Keratinocyte (primary cell): Measurements from ENCODE around the gene MAGEL2. TPM values are rescaled to one million over a fixed set of nuclear protein-coding genes. Genes with fewer than 3 reads are reported as not detected.

Source experiments
- DNase-seq: peaks from one replicate; pipeline ENCODE4 v3.0.0-alpha.2; 2011; ENCODE audit warnings: low read depth, missing footprints, low spot score
- FAIRE-seq: peaks from 2 replicates; lab custom pipeline; 2011; peaks lifted over from hg19 to GRCh38; lab: Jason Lieb, UNC
- H2AFZ ChIP-seq: 2 replicates; pipeline ENCODE4 v1.6.0; 2012; ENCODE audit warnings: low read length, control low read depth, inconsistent platforms; ENCODE audit not compliant: control insufficient read depth
- H3K27ac ChIP-seq: 2 replicates; pipeline ENCODE4 v1.5.1; 2011; ENCODE audit warnings: low read length; ENCODE audit not compliant: control insufficient read depth, insufficient read depth
- H3K27me3 ChIP-seq: 3 replicates; pipeline ENCODE4 v1.6.0; 2011; ENCODE audit warnings: low read length; ENCODE audit not compliant: control insufficient read depth, insufficient read depth; ENCODE audit errors: extremely low read depth
- H3K36me3 ChIP-seq, 2 experiments: 2 replicates in 1 of 2; 3 replicates in 1 of 2; pipeline ENCODE4 v1.5.1; 2011; ENCODE audit warnings: low read length in 2 of 2, mild to moderate bottlenecking in 1 of 2; ENCODE audit not compliant: control insufficient read depth in 2 of 2, insufficient read depth in 2 of 2; ENCODE audit errors: extremely low read depth in 1 of 2
- H3K4me1 ChIP-seq: 3 replicates; pipeline ENCODE4 v1.5.1; 2011; ENCODE audit warnings: low read length; ENCODE audit not compliant: control insufficient read depth, insufficient read depth; ENCODE audit errors: extremely low read depth
- H3K4me2 ChIP-seq: 3 replicates; pipeline ENCODE4 v1.6.0; 2011; ENCODE audit warnings: low read depth, low read length; ENCODE audit not compliant: control insufficient read depth, insufficient read depth; ENCODE audit errors: extremely low read depth
- H3K4me3 ChIP-seq, 3 experiments: fragments of 200-600 bp in 1 of 3; sonication (generic) in 1 of 3; 2 replicates in 2 of 3; 3 replicates in 1 of 3; pipeline ENCODE4 v1.5.1; 2011 to 2016; ENCODE audit warnings: low read length in 3 of 3, mild to moderate bottlenecking in 3 of 3, control low read depth in 2 of 3, inconsistent platforms in 1 of 3, low read depth in 1 of 3, mixed read lengths in 1 of 3, mixed run types in 1 of 3, moderate library complexity in 1 of 3; ENCODE audit not compliant: control insufficient read depth in 2 of 3, insufficient read depth in 2 of 3; ENCODE audit errors: extremely low read depth in 1 of 3
- H3K79me2 ChIP-seq: 2 replicates; pipeline ENCODE4 v1.6.0; 2012; ENCODE audit warnings: low read length; ENCODE audit not compliant: control insufficient read depth, insufficient read depth
- H3K9ac ChIP-seq: 3 replicates; pipeline ENCODE4 v1.6.0; 2011; ENCODE audit warnings: low read length; ENCODE audit not compliant: control insufficient read depth, insufficient read depth; ENCODE audit errors: extremely low read depth
- H3K9me1 ChIP-seq: 3 replicates; pipeline ENCODE4 v1.6.0; 2011; ENCODE audit warnings: low read length; ENCODE audit not compliant: control insufficient read depth, insufficient read depth; ENCODE audit errors: extremely low read depth
- H3K9me3 ChIP-seq: 2 replicates; pipeline ENCODE4 v1.5.1; 2012; ENCODE audit warnings: low read depth, low read length; ENCODE audit not compliant: control insufficient read depth
- H4K20me1 ChIP-seq: 3 replicates; pipeline ENCODE4 v1.6.0; 2011; ENCODE audit warnings: low read length; ENCODE audit not compliant: control insufficient read depth, insufficient read depth; ENCODE audit errors: extremely low read depth
- CTCF ChIP-seq, 3 experiments: IDR thresholded peaks in 1 of 3; conservative IDR thresholded peaks in 1 of 3; optimal IDR thresholded peaks in 1 of 3; 2 replicates in 2 of 3; 3 replicates in 1 of 3; pipeline versions ENCODE3 to v1.5.1; 2011; ENCODE audit warnings: low read length in 3 of 3, mild to moderate bottlenecking in 3 of 3, moderate library complexity in 2 of 3, control low read depth in 1 of 3, inconsistent platforms in 1 of 3; ENCODE audit not compliant: insufficient read depth in 2 of 3; ENCODE audit errors: extremely low read depth in 1 of 3
- EZH2 ChIP-seq: IDR thresholded peaks from one replicate; pipeline ENCODE4 v1.6.1; 2012; ENCODE audit warnings: inconsistent platforms, mild to moderate bottlenecking, low read length, moderate library complexity
- dilution Hi-C: fragments of 300-500 bp; cut with MboI; formaldehyde crosslinking; loops from one replicate; pipeline ENCODE4 v1.7.0; 2020; ENCODE audit warnings: low sequenced_read_pairs; ENCODE audit not compliant: extremely low pct_ligation_motif_present
- polyA plus RNA-seq, 5 experiments: library from polyadenylated mRNA; depleted of rRNA in 3 of 5; stranded (reverse) in 3 of 5; stranded (forward) in 1 of 5; unstranded in 1 of 5; fragments of >200 nt; gene quantifications; 1 replicate in 1 of 5; 2 replicates in 3 of 5; 3 replicates in 1 of 5; pipeline versions ENCODE4 v1.2.1 to v1.2.3, GENCODE V29; 2011 to 2012; ENCODE audit warnings: missing spikeins in 2 of 5, low read depth in 1 of 5, low replicate concordance in 1 of 5

Gene MAGEL2
- polyA plus RNA-seq, 1 donor (not counting 4 experiments of a cell fraction or from before 2014, with no cell fraction given), result not detected

- no peaks in the 10 kb centered on the region for H3K79me2 ChIP-seq
- no peak overlapping the region for H3K4me2 ChIP-seq
- no peak overlapping the region for H2AFZ ChIP-seq
- no peaks in the 10 kb centered on the region for H3K27me3 ChIP-seq
- TF ChIP-seq EZH2 (no peak), CTCF (optimal IDR thresholded peaks at IDR 0.05 in 1 of 3, IDR thresholded peaks at IDR 0.05 in 1 of 3, conservative IDR thresholded peaks at IDR 0.05 in 1 of 3; ENCODE audit: extremely low read depth in 1 of 3, insufficient read depth in 2 of 3, low read length in 3 of 3) (no peak)
- FAIRE-seq, result no peak
- peaks cover 13% of the 10 kb centered on the region for H3K9me3 ChIP-seq
- no peak overlapping the region for H3K9ac ChIP-seq
- no peaks in the 10 kb centered on the region for H3K4me1 ChIP-seq
- H3K27ac ChIP-seq, result no peak overlapping the region
- H3K4me3 ChIP-seq, result no peak overlapping the region
- H4K20me1 ChIP-seq, result no peaks in the 10 kb centered on the region
- dilution Hi-C loops, result no loop called here
- H3K36me3 ChIP-seq, result no peaks in the 10 kb centered on the region
- DNase-seq, result no peak
- no peaks in the 10 kb centered on the region for H3K9me1 ChIP-seq
These were observed 41.4 kb downstream of the MAGEL2 start for GRCh38 chr15:23606226-23606625.

GRCh38 chr15:23602124-23602523 lies 45.5 kb downstream of the MAGEL2 start:
- Histone ChIP-seq H3K4me2 (no peak overlapping the region), H3K9me1 (no peaks in the 10 kb centered on the region), H3K27ac (no peak overlapping the region), H3K9me3 (peaks cover 7% of the 10 kb centered on the region), H4K20me1 (no peaks in the 10 kb centered on the region), H3K27me3 (no peaks in the 10 kb centered on the region), H3K4me1 (no peaks in the 10 kb centered on the region), H3K36me3 (no peaks in the 10 kb centered on the region), H3K9ac (no peak overlapping the region), H2AFZ (no peak overlapping the region), H3K79me2 (no peaks in the 10 kb centered on the region), H3K4me3 (no peak overlapping the region)
- no peak for TF ChIP-seq EZH2
- TF ChIP-seq CTCF (optimal IDR thresholded peaks at IDR 0.05 in 1 of 3, IDR thresholded peaks at IDR 0.05 in 1 of 3, conservative IDR thresholded peaks at IDR 0.05 in 1 of 3; ENCODE audit: extremely low read depth in 1 of 3, insufficient read depth in 2 of 3, low read length in 3 of 3), result no peak
- dilution Hi-C loops, result no loop called here
- no peak for FAIRE-seq
- no peak for DNase-seq
